Activated gamma-delta T cell treated with anti-CD3 and anti-CD28 coated beads, Interleukin-2, amount 50 U/mL, for 16 hours (primary cell): Measurements from ENCODE around the gene ILKAP.

ENCODE experiments used
- DNase-seq: peaks from one replicate; pipeline ENCODE4 v3.0.0-alpha.2; 2020; ENCODE audit warnings: low read depth

Gene ILKAP

DNA sequence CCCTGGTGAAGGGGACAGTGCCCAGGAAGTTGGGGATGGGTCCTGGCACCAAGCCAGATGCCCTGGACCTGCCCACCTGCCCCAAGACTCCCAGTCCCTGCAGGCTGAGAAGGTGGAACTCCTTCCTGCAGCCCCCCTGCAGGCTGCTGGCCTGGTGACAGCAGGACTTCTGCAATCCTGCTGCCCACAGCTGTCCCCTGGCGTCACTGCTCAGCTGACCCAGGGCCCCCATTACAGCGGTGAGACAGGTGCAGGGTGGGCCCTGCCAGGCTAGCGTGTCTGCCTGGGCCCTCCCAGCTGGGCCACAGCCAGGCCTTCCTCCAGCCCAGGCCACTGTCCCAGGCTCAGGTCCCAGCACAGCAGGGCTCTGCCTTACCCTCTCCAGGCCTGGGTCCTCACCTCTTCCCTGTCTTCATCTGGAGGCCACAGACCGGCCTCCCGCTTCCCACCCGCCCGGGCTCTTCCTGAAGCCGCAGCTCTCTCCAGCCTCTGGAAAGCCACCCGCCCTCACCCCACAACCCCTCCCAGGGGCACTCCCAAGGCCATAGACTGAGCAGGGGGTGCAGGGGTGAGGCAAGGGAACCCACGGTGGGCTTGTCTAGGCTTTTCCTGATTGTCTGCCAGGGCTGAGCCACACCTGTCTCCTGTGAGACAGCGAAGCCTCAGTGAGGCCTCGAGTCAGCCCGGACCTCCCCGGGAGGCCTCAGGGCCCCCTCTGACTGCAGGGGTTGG, 53.5 kb downstream of the ILKAP start:
- DNase-seq = no peak

DNA sequence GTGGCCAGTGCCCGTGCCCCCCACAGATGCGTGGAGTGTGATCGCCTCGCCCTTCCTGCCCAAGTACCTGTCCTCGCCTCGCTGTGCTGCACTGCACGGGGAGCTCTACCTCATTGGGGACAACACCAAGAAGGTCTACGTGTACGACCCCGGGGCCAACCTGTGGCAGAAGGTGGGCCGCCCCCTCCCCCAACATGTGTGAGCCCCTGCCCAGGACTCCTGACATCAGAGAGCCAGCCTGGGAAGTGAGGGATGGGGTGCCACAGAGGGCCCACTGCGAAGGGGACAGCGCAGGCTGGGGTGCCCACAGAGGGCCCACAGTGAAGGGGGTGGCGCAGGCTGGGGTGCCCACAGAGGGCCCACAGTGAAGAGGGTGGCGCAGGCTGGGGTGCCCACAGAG, 54.5 kb downstream of the ILKAP start:
- DNase-seq = no peak

DNA sequence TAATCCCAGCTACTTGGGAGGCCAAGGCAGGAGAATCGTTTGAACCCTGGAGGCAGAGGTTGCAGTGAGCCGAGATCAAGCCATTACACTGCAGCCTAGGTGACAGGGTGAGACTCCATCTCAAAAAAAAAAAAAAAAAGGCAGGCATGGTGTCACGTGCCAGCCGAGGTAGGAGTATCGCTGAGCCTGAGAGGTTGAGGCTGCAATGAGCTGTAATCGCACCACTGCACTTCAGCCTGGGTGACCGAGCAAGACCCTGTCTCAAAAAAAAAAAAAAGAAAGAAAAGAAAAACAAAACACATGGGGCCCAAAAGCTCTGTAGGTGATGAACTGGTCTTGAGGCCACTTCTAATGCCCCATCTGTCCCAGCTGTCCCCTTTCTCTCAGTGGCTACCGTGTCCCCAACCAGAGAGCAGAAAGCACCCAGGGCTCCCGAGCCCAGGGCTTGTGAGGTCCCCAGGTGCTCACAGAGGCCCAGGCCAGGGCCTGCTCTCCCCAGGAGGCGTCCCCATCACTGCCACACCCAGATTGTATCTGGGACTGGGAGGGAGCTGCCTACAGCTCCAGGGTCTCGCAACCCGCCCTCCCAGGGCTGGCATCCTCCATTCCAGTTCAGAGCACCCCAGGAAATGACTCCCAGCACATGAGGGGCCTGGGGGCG, 56.5 kb downstream of the ILKAP start:
- no peak for DNase-seq

DNA sequence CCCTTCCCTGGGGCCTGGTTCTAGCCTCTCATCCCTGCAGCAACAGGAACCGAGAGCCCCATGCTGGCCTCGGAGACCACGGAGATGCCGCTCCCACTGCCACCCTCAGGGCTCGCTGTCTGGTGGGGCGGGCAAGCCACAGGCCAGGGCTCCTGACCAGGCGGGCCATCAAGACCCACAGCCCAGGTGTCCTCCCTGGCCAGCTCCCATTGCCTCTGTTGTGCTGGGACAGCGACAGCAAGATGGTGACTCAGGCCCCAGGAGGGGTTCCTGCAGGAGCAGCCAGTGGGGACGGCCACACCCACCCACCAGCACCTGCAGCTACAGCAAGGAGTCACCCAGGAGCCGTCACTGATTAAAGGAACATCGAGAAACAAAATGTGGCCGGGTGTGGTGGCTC, 57.6 kb downstream of the ILKAP start:
- DNase-seq = no peak

DNA sequence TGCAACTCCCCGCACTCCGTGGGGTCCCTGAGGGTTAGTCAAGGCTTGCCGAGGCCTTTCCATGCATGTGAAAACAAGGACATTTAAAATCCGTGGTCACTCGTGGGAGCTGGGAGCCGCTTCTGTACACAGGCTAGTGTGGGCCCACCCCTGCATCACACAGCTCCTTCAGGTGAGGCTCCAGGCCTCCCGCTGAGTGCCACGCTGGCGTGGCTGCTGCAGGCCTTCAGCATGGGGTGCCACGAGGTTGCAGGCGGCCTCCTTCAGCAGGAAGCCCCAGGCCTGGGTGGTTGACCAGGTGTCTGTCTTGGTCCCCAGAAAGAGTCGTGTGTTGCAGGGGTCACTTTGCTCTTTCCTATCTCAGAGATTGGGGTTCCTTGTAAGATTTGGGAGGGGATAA, 58.4 kb downstream of the ILKAP start:
- no peak for DNase-seq

DNA sequence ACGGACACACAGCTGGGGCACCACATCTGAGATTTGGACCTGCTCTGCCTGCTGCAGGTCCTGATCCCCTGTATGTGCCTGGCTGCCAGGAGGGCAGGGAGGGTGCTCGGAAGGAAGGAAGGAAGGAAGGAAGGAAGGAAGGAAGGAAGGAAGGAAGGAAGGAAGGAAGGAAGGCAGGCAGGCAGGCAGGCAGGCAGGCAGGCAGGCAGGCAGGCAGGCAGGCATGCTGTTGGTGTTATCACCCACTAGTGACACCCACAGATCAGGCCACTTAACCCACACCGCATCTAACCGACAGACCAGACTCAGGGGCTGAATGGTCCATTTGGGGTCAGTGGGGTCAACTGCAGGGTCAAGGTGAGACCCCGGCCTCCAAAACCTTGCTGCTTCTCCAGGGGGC, 59.2 kb downstream of the ILKAP start:
- DNase-seq = no peak

DNA sequence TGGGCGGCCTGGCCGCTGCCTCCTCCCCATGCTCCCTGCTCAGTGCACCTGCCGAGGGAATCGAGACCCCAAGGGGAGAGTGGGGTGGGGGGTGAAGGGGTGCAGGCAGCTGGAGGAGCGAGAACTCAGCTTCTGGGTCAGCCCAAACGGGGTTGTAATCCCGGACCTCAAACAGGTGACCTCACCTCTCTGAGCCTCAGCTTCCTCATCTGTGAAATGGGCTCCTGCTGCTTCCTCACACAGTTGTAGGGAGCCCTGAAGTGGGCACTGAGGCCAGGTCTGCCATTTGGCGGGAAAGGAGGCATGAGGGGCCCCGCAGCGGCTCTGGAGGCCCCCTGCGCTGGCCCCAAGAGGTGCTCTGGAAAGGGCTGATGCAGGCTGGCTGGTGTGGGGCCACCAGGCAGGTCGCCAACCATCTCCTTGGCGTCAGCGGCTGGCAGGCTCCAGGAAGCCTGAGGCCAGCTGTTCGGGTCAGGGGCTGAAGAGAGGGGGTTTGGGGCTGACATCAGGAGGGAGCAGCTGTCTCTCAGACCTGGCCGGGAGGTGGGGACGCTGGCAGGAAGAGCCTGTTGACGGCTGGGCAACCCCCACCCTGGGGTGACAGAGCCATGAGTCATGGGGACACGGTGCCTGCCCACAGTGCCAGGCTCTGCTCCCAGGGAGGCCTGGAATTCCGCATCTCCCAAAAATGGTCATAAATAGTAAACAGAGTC, 60.1 kb downstream of the ILKAP start:
- no peak for DNase-seq

DNA sequence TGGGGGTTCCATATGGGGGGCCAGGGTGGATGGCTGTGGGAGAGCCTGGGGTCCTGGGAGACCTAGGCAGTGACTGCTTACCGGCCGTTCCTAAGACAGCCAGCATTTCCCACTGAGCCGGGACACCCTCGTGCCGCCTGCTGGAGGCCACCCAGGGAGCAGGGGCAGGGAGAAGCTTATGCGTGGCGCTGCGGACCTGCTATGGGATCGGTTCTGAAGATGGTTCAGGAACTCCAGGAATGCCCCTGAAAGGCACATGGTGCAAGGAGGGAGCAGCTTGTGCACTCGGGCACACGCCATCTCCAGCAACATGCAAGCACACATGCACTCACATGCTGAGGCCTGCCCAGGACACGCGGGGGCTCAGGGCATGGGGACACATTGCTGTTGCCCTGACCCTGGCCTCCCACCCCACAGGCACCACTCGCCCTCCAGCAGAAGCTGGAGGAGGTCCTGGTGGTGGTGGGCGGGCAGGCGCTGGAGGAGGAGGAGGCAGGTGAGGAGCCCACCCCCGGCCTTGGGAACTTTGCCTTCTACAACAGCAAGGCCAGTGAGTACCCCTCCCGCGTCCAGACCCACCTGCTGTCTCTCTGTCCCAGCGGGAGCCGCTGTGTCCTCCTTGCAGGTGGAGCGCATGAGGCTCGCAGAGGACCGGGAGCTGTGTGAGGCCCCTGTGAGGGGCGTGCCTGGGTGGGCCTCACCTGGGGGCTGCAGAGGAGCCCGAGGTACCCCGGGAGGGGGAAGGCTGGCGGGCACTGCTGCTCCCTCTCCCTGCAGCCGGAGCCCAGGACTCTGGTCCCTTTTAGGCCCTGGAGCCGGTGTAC, 60.9 kb downstream of the ILKAP start:
- no peak for DNase-seq

DNA sequence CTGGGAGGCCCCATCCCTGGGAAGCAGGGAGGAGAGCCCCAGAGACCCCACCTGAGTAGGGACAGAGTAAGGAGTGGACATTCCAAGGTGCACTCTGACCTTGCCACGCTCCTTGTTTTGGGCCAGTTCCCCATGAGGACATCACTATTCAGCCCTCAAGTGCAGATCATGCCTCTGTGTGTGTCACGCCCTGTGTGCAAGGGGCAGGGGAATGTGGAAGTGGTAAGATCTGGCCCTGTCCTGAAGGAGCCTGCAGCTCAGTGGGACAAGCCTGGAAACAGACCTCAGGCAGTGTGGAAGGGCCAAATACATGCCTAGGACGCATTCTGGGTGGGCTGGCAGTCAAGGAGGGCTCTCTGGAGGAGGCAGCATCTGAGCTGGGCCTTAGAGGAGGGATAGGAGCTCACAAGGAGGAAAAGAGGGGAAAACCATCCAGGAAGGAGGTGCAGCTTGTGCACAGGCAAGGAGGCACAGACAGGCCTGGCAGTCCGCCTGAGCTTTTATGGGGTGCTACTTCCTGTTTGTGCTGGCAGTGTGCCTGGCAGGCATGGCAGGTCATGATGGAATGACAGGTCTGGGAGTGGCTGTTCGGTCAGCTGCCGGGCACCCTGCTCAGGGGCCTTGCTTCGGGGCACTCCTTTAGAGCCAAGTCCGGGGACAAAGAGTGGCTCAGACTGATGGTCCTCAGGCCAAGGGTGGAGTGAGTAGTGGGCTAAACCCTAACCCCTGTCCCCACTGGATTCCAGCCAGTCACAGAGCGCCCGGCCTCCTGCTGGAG, 61.8 kb downstream of the ILKAP start:
- DNase-seq = no peak

DNA sequence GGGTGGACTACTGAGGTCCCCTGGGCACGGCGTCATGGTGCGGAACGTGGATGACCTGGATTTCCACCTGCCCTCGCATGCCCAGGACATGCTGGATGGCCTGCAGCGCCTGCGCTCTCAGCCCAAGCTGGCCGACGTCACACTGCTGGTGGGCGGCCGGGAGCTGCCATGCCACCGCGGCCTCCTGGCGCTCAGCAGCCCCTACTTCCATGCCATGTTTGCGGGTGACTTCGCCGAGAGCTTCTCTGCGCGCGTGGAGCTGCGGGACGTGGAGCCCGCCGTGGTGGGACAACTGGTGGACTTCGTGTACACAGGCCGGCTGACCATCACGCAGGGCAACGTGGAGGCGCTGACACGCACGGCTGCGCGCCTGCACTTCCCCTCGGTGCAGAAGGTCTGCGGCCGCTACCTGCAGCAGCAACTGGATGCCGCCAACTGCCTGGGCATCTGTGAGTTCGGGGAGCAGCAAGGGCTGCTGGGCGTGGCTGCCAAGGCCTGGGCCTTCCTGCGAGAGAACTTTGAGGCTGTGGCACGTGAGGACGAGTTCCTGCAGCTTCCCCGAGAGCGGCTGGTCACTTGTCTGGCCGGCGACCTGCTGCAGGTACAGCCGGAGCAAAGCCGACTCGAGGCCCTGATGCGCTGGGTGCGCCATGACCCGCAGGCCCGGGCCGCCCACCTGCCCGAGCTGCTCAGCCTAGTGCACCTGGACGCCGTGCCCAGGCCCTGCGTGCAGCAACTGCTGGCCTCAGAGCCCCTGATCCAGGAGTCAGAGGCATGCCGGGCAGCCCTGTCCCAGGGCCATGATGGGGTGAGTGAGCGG, 62.6 kb downstream of the ILKAP start:
- DNase-seq = no peak

DNA sequence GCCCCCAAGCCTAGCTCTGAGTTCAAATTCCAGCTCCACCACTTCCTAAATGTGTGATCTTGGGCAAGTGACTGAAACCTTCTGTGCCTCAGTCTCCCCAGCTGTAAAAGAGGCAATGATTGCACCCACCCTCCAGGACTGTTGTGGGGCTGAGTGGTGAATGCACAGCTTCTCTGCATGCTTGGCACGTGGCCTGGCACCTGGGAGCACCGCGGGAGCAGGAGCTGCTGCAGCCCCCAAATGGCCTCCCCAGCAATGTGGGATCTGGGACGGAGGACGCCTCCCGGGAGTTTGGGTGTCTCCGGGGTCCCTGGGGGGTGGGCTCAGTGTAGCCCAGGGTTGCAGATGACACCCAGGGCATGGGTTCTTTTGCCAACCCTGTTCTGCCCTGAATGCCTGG, 63.5 kb downstream of the ILKAP start:
- DNase-seq = no peak

DNA sequence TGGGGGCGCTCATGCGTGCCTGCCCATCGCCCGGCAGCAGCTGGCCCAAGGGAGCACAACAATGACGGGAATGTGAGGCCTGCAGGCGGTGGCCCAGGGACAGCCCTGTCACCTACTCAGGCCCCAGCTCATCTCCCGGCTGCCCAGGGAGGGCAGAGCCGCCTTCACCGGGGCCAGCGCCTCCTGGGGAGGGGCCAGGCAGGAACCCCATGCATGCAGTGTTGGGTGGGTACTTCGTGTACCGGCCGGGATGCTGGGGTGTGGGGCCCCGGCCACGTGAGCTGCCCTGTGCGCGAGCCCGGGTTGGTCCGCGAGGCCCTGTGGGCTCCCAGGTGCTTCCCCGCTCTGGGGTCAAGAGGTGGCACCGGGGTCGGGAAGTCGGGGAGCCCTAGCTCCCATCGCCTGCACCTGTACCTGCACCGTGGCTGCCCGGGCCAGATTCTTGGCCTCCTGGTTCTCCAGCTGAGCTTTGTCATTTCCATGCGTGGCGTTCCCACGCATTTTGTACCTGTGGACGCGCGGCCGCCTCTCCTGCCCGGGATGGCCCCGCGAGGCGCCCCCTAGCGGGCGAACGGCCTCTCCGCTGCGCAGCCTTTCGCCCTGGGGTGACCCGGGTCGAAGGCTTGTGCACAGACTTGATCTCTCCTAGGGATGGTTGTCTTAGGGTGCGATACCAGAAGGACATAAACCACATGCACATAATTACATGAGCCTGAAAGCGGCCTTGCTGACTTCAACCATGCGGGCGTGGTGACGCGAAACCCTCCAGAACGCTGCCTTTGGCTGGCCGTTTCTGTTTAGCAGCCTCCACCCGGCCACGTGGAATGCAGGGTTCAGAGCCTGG, 64.1 kb downstream of the ILKAP start:
- no peak for DNase-seq

DNA sequence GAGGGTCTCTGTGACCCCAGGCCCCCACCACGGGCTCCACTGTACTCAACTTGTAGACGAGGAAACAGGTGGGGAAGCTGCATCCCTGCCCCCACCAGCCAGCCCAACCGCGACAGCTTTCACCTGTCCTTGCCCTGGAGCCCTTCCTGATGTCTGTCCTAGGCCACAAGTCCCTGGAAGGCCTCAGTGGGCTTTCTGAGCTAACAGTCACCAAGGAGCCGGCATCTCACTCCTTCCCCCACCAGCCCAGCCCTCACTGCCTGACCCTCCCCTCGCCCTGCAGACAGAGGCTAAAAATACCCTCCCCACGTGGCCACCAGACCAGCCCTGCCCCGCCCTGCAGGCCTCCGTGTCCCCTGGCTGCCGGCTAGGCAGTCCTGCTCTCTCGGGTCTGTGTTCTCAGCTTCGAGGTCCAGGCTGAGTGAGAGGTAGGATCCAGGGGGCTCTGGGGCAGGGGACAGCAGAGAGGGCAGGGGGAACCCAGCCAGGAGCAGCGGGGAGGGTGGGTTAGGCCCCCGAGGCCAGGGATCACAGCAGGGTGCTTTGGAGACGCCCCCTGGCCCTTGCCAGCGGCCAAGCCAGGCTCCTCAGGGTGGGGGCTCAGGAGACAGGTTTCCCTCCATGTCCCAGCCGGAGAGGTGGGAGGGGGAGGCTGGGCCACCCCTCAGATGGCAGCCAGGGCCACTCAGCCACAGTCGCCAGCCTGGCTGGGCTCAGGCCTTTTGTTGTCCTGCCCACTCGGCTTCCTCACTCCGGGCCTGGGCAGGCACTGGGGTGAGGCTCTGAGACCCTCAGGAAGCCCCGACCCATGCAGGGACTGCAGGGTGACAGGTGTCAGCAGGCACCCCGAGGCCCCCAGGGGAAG, 64.9 kb downstream of the ILKAP start, which contains the start of gene KLHL30:
KLHL30 (plus strand) TSS at position 338 of the 865 bp plus-strand sequence. CDS start 2,087 bp downstream, outside the sequence.
- DNase-seq = no peak

DNA sequence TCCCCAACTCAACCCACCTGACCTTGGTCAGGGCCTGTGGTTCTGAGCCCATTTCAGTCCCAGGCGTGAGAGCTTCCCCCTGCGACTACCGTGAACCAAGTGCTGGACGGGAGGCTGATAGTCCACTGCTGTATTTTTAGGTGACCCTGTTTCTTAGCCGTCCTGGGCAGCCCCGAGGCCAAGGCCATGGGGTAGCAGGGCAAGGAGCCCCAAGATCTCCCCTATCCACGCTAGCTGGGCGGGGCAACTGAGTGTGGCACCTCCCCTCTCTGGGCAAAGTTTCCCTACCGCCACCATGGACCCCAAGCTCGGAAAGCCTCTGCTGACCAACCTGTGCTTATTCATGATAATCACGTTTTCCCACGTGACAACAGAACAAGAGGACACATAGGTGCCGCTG, 65.6 kb downstream of the ILKAP start:
- no peak for DNase-seq

DNA sequence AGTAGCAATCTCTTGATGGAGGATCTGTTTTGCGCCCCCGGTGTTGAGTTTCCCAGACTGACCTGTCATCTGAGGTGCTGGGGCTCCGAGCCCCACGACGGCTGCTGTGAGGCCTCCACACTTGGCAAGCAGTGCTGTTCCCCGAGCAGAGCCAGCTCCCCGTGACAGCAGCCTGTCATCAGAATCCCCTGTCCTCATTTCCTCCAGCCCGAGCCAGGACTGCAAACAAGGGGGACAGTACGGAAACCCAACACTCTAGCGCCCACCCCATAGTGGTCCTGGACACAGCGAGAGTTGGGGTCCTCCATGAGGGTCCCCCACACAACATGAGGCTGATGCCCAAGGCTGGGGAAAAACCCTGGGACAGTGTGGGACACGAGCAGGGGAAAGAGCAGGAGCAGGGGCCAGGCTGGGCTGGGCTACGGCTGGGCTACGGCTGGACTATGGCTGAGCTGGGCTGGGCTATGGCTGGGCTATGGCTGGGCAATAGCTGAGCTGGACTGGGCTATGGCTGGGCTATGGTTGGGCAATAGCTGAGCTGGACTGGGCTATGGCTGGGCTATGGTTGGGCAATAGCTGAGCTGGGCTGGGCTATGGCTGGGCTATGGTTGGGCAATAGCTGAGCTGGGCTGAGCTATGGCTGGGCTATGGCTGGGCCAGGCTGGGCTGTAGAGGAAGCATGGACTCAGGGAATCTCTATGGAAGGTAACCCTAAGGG, 66.5 kb downstream of the ILKAP start:
- DNase-seq = no peak

DNA sequence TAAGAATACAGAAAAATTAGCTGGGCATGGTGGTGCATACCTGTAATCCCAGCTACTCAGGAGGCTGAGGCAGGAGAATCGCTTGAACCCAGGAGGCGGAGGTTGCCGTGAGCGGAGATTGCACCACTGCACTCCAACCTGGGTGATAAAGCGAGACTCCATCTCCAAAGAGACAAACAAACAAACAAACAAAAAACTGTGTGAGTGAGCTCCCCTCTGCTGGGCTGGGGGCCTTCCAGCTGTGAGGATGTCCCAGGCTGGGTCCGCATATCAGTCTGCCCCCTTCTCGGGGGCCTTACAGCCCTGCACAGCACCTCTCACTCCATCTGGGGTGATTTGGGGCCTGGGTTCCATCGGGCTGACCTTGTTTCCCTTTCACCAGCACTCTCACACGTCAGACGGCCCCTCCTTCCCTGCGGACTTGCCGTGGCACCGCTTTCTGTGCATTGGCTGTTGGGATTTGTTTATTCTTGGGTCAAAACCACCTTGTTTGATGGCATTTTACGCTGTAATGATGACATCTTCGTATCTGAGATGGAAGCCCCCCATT, 67.8 kb downstream of the ILKAP start:
- DNase-seq = no peak

DNA sequence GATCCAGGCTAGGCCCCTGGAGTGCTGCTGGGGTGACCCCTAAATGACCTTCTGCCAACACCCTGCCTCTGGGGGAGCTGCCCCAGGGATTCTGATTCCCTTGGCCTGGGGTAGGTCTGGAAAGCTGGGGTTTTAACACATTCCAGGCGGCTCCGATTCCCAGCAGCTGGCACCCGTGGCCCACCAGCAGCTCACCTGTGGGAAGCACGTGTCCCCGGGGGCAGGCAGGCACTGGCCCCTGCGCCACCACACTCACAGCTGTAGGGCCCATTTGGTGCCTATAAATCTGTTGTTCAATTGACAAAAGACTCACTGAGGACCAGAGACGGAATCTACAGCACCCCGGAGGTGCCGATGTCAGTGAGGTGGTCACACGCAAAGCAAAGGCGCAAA, 69.1 kb downstream of the ILKAP start:
- DNase-seq = no peak
